Measurements from ENCODE around the gene TNK1. TPM values are rescaled to one million over a fixed set of nuclear protein-coding genes. Genes with fewer than 3 reads are reported as not detected.

The TNK1 gene
- total RNA-seq, 1 donor from 2014 or later, result 0.43 TPM

DNA sequence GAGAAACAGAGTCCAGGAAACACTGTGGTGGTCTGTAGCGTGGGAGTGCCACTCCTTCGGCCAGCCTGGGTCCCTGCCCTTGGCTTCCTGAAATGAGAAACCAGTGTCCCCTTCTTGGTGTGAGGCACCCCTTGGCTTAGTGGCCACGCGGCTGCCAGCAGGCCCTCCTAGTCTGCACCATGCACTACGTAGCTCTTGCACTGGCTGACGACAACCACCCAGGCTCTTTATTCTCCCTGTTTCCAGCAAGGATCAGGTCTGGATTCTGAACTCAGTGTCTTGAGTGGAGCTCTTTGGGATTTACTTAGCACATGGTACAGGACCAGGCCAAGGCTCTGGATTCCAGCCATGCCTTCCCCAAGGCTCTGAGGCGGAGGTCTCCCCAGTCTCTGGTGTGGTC lies 46.7 kb downstream of the TNK1 start:
- Histone ChIP-seq H3K4me3 (no peak overlapping the region), H3K9me3 (no peaks in the 10 kb centered on the region), H3K27ac (no peak overlapping the region), H3K4me1 (no peaks in the 10 kb centered on the region), H3K27me3 (no peaks in the 10 kb centered on the region), H3K36me3 (no peaks in the 10 kb centered on the region)
- no peak for DNase-seq (ENCODE audit: low spot score in 2 of 2)
- TF ChIP-seq, protein P1, sequence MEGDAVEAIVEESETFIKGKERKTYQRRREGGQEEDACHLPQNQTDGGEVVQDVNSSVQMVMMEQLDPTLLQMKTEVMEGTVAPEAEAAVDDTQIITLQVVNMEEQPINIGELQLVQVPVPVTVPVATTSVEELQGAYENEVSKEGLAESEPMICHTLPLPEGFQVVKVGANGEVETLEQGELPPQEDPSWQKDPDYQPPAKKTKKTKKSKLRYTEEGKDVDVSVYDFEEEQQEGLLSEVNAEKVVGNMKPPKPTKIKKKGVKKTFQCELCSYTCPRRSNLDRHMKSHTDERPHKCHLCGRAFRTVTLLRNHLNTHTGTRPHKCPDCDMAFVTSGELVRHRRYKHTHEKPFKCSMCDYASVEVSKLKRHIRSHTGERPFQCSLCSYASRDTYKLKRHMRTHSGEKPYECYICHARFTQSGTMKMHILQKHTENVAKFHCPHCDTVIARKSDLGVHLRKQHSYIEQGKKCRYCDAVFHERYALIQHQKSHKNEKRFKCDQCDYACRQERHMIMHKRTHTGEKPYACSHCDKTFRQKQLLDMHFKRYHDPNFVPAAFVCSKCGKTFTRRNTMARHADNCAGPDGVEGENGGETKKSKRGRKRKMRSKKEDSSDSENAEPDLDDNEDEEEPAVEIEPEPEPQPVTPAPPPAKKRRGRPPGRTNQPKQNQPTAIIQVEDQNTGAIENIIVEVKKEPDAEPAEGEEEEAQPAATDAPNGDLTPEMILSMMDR (IDR thresholded peaks at IDR 0.05), result no peak
- intact Hi-C loops (cut with DNase I), result no loop called here

- H3K36me3 ChIP-seq, result no peaks in the 10 kb centered on the region
- no peaks in the 10 kb centered on the region for H3K9me3 ChIP-seq
- intact Hi-C loops (cut with DNase I), result no loop called here
- H3K4me3 ChIP-seq, result no peak within 1 kb of the TSS
- H3K27ac ChIP-seq, result no peak within 1 kb of the TSS
- no peaks in the 10 kb centered on the region for H3K27me3 ChIP-seq
- TF ChIP-seq, protein P1 (IDR thresholded peaks at IDR 0.05), result no peak
- no peaks in the 10 kb centered on the region for H3K4me1 ChIP-seq
- DNase-seq (ENCODE audit: low spot score in 2 of 2), result no peak
These were observed 47.7 kb downstream of the TNK1 start, which contains the start of gene SPEM3 for GRCh38 chr17:7428557-7428956. TSS of gene SPEM3 (plus strand) at chr17:7428857. CDS start at chr17:7428903, 46 bp downstream.

- Histone ChIP-seq H3K27me3 (no peaks in the 10 kb centered on the region), H3K27ac (no peak overlapping the region), H3K9me3 (no peaks in the 10 kb centered on the region), H3K36me3 (no peaks in the 10 kb centered on the region), H3K4me1 (no peaks in the 10 kb centered on the region), H3K4me3 (no peak overlapping the region)
- TF ChIP-seq, protein P1 (IDR thresholded peaks at IDR 0.05), result no peak
- DNase-seq (ENCODE audit: low spot score in 2 of 2), result no peak
- intact Hi-C loops (cut with DNase I), result no loop called here
These were observed 48.8 kb downstream of the TNK1 start for GRCh38 chr17:7429722-7430121.

DNA sequence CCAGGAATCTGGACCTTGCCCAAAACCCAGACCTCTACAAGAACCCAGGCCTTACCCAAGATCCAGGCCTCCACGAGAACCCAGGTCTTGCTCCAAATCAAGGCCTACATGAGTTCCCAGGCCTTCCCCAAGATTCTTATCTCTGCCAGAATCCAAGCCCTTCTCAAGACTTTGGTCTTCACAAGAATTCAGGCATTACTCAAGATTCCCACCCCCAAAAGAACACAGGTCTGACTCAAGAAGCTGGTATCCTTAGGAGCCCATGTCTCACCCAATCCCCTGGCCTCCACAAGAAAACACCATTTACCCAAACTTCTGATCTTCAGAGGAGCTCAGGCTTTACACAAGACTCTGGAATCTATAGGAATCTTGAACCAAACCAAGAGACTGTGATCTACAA lies 50.3 kb downstream of the TNK1 start:
- H3K27me3 ChIP-seq, result no peaks in the 10 kb centered on the region
- intact Hi-C loops (cut with DNase I), result no loop called here
- no peak overlapping the region for H3K27ac ChIP-seq
- no peak overlapping the region for H3K4me3 ChIP-seq
- H3K36me3 ChIP-seq, result no peaks in the 10 kb centered on the region
- no peak for DNase-seq (ENCODE audit: low spot score in 2 of 2)
- no peaks in the 10 kb centered on the region for H3K9me3 ChIP-seq
- H3K4me1 ChIP-seq, result peaks cover under 1 to 9% of the 10 kb centered on the region in 2 donors
- TF ChIP-seq, protein P1 (IDR thresholded peaks at IDR 0.05), result no peak

GRCh38 chr17:7432296-7432695 lies 51.4 kb downstream of the TNK1 start:
- no peak for DNase-seq (ENCODE audit: low spot score in 2 of 2)
- H3K9me3 ChIP-seq, result no peaks in the 10 kb centered on the region
- no peaks in the 10 kb centered on the region for H3K36me3 ChIP-seq
- no peak overlapping the region for H3K4me3 ChIP-seq
- TF ChIP-seq, protein P1 (IDR thresholded peaks at IDR 0.05), result no peak
- peaks cover 11 to 18% of the 10 kb centered on the region in 2 donors for H3K4me1 ChIP-seq
- H3K27ac ChIP-seq, result no peak overlapping the region
- intact Hi-C loops (cut with DNase I), result no loop called here
- no peaks in the 10 kb centered on the region for H3K27me3 ChIP-seq
